SKM-1 treated with dmso at 0.1 percent for 144 hours (cell line): ENCODE data around the gene NDUFB3.
"Not testable (repeated sequence)": the region's sequence is repeated elsewhere in the genome, so short reads cannot be mapped to it uniquely, and the experiment has no call there.

Experiments used
- DNase-seq: peaks from one replicate; lab custom pipeline; 2025; ENCODE audit not compliant: unreplicated experiment; lab: John Stamatoyannopoulos, UW

The NDUFB3 gene

GRCh38 chr2:201090574-201090973 lies 18.8 kb downstream of the NDUFB3 start:
- no peak for DNase-seq

GRCh38 chr2:201093573-201093972 lies 21.8 kb downstream of the NDUFB3 start:
- peak; percentile 67 for DNase-seq

GRCh38 chr2:201100497-201100896 lies 28.7 kb downstream of the NDUFB3 start:
- no peak for DNase-seq

GRCh38 chr2:201105759-201106158 lies 34.0 kb downstream of the NDUFB3 start:
- no peak for DNase-seq

GRCh38 chr2:201107624-201108023 lies 35.8 kb downstream of the NDUFB3 start:
- DNase-seq, result no peak

- no peak for DNase-seq
These were observed 36.5 kb downstream of the NDUFB3 start for GRCh38 chr2:201108341-201108740.

- no peak for DNase-seq
These were observed 37.4 kb downstream of the NDUFB3 start for GRCh38 chr2:201109186-201109585.

GRCh38 chr2:201110615-201111014 lies 38.8 kb downstream of the NDUFB3 start:
- DNase-seq, result no peak

- DNase-seq, result no peak
These were observed 39.3 kb downstream of the NDUFB3 start for GRCh38 chr2:201111096-201111495.

- DNase-seq, result no peak
These were observed 42.5 kb downstream of the NDUFB3 start for GRCh38 chr2:201114350-201114749.

GRCh38 chr2:201114846-201115245 lies 43.0 kb downstream of the NDUFB3 start:
- no peak for DNase-seq

- DNase-seq, result peak; percentile 79
These were observed 44.5 kb downstream of the NDUFB3 start, which contains the start of gene CFLAR for GRCh38 chr2:201116115-201116958. Gene CFLAR (plus strand): TSS chr2:201116164. CDS start chr2:201129866, 13,702 bp downstream.

- DNase-seq, result peak; percentile 79
These were observed 45.3 kb downstream of the NDUFB3 start for GRCh38 chr2:201116959-201117734.

- not testable (repeated sequence) for DNase-seq
These were observed 45.9 kb downstream of the NDUFB3 start for GRCh38 chr2:201117735-201118094.

GRCh38 chr2:201118121-201118960 lies 46.5 kb downstream of the NDUFB3 start:
- peak; percentile 87 for DNase-seq

GRCh38 chr2:201118961-201119854 lies 47.4 kb downstream of the NDUFB3 start:
- no peak for DNase-seq

GRCh38 chr2:201122276-201122675 lies 50.5 kb downstream of the NDUFB3 start:
- no peak for DNase-seq

GRCh38 chr2:201126308-201127151 lies 54.7 kb downstream of the NDUFB3 start:
- DNase-seq, result no peak

GRCh38 chr2:201127152-201127511 lies 55.3 kb downstream of the NDUFB3 start:
- no peak for DNase-seq
